ENCODE results near the gene TMEM18. TPM values are rescaled to one million over a fixed set of nuclear protein-coding genes. Genes with fewer than 3 reads are reported as not detected.

TMEM18 gene
- total RNA-seq, 1 donor from 2014 or later = 15.5 TPM

DNA sequence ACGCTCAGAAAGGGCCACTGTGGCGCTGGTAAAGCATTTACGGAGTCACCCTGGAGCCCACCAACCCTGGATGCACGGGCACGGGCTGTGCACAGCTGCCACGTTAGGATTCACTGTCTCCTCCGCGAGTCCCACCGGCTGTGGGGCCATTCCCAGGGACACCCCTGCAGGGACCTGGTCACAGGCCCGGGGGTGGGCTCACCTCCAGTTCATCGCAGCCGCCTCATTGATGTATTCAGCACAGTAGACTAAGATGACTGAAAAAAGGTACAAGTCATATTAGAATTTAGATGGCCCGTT lies 4.7 kb downstream of the TMEM18 start:
- no peak for DNase-seq (ENCODE audit: low spot score)

DNA sequence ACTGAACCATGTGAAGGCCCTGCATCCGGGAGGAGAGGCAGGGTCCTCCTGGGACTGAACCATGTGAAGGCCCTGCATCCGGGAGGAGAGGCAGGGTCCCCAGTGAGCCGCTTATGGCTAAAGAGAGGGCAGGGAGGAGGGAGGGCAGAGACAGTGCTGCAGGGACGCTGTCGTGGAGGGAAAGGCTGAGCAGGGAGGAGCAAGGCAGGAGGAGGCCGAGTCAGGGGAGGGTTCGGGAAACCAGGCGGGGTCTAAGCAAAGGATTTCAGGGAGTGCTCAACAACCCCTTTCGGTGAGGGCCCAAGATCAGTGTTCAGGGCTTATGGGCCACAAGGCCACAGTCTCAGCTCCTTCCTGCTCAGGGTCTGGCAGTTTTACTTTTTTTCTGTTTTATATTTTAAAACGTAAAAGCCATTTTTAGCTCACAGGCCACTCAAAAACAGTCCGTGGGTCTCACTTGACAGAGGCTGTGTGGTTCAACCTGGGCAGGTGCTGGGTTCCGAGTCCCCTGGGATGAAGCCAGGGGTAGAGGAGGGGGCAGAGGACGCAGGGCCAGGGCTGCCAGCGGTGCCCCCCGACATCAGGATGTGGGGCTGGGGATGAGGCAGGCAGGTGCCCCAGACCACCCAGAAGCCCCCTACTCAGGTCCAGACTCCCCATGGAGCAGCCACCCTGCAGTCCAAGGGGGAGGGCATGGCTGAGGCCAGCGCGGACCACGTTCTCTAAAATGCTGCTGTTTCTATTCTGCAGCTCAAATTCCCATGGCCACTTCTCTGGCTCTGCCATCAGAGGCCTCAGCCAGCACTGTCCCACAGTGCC lies 5.2 kb downstream of the TMEM18 start:
- no peak for DNase-seq (ENCODE audit: low spot score)

DNA sequence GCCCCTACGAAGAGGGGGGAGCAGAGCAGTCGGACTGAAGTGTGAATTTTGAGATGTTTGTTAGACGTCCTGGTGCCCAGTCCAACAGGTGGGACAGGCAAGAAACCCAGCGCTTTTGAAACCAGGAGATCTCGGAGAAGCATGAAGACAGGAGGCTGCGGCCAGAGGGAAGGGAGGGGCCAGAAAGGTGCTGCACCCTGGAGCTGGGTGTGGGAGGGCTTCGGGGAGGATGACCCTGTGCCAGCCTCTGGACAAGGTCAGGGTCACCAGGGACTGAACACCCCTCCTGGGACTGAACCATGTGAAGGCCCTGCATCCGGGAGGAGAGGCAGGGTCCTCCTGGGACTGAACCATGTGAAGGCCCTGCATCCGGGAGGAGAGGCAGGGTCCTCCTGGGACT lies 6.1 kb downstream of the TMEM18 start:
- DNase-seq (ENCODE audit: low spot score) = no peak

DNA sequence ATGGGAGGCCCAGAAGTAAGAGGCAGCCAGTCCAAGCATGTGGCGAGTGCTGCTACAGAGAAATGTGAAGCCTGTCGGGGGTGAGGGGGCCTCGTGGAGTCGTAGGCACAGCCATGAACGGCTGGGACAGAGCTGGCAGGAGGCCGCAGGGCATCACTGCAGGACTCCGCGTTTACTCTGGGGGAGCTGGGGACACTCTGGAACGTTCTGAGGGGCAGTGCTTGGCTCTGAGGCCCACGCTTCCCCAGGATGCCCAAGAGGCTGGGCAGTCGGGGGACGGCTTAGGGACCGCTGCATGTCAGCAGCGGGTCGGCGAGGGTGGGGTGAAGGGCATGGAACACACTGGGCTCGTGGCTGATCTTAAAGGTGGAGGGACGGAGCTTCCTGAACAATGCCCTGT lies 6.6 kb downstream of the TMEM18 start:
- DNase-seq (ENCODE audit: low spot score) = no peak

DNA sequence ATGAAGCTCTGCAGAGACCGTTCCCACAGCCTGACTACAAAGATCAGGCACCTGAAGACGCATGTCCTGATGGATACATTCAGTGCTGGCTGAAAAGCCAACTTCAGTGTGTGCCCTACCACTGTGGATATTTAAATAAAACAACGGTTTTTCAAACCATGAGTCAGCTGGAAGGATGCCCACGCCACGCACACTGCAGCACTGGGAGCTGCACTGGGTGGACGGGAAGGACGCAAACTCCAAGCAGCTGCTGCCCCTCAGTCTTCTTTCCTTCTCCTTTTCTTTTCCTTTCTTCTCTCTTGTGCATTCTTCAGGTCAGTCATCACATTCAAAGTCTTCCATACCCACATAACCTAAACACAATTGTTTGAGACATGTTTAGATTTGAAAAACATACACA lies 7.9 kb downstream of the TMEM18 start:
- DNase-seq (ENCODE audit: low spot score) = no peak

DNA sequence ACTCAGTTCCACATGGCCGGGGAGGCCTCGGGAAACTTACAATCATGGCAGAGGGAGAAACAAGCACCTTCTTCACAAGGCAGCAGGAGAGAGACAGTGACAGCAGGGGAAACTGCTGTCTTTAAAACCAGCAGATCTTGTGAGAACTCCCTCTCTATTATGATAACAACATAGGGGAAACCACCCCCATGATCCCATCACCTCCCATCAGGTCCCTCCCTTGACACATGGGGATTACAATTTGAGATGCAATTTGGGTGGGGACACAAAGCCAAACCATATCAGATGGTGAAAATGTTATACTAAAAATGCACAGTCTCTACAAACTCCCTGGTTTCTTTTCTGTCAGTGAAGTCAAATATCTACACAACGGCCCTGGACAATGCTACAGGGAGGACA lies 9.2 kb downstream of the TMEM18 start:
- no peak for DNase-seq (ENCODE audit: low spot score)

DNA sequence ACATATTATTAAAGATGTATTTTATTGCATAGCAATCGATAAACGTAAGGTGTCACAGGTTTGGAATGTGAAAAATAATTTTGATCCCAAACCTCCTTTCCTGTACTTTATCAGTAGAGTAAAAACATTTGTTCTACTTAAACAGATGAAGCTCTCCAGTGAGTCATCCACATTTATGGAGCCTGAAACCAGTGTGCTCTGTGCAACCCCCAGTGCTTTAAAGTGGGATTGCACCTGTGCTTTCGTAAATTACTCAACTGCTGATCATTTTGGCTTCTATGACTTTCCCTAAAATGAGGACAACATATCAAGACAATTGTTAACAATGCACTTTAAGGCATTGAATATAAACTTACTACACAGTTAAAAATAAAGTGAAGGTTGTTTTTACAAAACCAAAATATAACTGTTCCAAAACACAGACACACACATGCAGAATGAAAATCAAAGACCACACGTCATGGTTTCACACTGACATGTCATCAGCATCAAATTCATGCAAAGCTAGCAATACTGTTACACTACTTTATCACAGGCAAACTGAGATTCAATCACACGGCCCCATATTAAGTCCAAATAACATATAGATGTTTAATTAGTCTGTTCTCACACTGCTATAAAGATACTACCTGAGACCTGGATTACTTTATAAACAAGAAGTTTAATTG lies 9.7 kb downstream of the TMEM18 start:
- DNase-seq (ENCODE audit: low spot score) = no peak

DNA sequence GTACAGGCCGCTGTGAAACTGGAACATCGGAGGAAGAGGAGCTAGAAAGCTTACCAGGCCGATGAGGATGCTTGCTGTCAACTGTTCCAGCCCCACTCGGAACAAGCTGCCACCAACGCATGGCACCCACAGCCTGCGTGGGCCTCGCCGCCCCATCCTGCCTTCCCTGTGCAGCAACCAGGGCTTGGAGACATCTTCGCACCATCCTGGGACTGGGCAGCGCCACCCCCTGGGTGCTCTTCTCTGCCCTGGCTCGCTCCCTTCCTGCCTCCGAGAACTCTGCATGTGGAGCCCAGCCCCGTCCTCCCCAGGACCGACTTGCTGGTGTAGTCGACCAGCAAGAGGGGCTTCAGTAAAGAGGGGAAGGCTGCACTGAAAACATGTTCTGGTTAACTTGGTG lies 10.8 kb downstream of the TMEM18 start:
- DNase-seq (ENCODE audit: low spot score) = no peak

DNA sequence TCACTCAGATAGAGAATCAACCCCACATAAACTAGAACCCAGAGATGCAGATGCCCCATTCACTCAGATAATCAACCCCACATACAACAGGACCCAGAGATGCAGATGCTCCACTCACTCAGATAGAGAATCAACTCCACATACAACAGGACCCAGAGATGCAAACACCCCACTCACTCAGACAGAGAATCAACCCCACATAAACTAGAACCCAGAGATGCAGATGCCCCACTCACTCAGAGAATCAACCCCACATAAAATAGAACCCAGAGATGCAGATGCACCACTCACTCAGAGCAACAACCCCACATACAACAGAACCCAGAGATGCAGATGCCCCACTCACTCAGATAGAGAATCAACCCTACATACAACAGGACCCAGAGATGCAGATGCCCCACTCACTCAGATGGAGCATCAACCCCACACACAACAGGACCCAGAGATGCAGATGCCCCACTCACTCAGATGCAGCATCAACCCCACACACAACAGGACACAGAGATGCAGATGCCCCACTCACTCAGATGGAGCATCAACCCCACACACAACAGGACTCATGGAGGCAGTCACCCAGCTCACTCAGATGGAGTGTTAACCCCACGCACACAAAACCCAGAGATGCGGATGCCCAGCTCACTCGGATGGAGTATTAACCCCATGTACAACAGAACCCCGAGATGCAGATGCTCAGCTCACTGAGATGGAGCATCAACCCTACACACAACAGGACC lies 11.7 kb downstream of the TMEM18 start:
- DNase-seq (ENCODE audit: low spot score) = no peak

DNA sequence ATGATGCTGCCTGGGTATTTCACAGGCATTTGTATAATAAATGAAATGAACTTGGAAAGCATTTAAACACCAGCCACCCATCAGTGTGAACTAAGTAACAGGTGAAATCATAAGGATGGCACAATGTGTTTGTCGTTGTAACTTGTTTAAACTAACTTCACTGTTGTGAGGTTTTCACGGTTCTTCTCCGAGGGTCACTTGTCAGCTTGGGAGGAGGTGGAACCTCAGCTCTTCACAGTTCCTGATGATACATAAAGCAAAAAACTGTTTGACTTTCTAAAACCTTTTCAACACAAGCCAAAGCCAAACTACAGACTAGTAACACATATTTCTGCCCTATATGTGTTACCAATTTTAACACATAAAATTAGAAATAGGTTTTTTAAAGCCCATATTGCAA lies 13.1 kb downstream of the TMEM18 start:
- DNase-seq (ENCODE audit: low spot score) = no peak

DNA sequence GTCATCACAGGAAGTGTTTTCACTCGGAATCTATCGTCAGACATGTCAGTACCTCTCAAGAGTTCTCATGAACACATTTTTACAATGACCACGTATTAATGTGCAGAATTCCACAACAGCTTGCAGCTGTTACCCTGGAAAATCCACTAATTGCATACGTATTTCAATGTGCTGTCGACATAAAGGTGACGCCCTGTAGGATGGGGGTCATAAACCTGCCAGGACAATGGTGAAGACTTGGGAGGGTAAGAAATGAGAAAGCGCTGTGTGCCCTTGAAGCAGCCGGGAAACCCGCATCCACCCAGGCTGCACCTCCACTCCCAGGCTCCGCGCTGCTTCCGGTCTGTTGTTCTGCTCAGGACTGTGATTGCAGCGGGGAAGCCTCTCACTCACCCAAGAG lies 14.0 kb downstream of the TMEM18 start:
- no peak for DNase-seq (ENCODE audit: low spot score)

DNA sequence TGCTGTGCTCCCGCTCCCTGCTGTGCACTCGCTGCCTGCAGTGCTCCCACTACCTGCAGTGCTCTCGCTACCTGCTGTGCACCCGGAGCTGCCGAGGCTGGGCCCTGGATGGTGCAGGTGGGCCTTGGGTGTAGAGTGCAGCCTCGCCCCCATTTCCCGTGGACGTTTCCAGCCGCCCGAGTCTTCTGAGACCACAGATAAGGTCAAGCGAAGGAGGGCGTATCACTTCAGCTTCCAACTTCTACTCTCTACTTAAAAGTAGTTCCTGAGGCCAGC lies 15.9 kb downstream of the TMEM18 start:
- DNase-seq (ENCODE audit: low spot score) = no peak

DNA sequence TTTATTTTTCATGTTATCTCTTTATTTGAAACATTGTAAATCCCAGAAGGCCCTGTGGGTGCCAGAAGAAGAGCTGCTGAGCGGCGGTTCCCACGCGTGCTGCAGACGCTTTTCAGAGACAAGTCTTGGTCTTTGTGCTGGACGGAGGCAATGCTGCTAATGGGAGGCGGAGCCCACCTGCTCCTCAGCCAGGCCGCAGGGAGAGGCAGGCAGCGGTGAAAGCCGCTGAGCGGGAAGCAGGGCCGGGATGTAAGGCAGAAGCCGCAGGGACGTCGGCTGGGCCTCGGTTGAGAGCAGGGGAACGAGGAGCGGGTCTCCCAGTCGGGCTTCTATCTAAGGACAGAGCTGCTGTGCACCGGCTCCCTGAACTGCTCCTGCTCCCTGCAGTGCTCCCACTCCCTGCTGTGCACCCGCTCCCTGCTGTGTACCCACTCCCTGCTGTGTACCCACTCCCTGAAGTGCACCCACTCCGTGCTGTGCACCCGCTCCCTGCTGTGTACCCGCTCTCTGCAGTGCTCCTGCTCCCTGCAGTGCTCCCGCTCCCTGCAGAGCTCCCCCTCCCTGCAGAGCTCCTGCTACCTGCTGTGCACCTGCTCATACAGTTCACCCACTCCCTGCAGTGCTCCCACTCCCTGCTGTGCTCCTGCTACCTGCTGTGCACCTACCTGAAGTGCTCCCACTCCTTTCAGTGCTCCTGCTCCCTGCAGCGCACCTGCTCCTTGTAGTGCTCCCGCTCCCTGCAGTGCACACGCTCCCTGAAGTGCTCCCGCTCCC lies 16.4 kb downstream of the TMEM18 start:
- DNase-seq (ENCODE audit: low spot score) = no peak

DNA sequence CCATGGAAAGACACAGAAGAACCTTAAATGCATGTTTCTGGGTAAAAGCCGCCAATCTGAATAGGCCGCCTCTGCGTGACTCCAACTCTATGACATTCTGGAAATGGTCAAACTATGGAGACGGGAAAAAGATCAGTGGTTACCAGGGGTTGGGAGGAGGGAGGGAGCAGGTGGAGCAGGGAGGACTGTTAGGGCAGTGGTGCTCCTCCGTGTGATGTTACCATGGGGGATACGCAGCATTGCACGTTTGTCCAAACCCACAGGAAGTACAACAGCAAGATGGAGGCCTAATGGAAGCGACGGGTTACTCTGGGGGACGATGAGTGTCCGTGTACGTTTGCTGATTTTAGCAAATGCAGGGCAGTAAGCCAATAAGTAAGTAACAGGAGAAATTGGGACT lies 17.2 kb downstream of the TMEM18 start:
- DNase-seq (ENCODE audit: low spot score) = no peak

DNA sequence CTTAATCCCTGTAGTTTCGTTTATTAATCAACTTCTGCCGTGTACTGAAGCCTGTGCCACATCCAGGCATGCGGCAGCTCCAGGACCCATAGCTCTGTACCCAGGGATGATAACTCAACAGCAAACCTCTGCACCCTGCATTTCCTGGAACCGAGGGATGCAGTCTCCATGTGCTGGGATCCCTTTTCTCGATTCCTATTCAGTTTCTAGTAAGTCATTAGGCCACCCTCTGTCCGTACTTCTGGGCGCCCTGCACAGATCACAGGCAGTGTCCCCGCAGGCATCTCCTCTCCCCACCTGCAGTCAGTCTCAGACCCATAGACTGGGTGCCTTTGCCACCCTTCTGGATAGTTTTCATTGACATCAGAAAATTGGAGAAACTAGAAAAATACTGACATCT lies 18.8 kb downstream of the TMEM18 start:
- no peak for DNase-seq (ENCODE audit: low spot score)

DNA sequence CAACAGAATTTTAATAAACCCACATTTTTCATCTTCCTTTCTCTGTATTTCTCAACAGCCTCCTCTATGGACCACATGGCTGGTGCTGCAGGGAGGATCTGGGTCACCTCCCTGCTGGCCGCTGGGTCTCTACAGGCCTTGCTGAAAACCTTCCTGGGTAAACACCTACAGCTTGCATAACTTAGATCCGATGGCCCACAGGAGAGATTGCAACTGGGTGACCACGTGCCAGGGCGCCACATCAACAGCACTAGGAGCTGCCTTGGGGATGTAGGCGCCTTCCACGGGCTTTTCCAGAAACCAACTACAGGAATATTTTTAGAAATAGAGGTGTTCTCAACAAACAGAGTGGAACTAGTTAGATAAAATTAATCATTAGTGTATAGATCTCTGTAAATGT lies 19.4 kb downstream of the TMEM18 start:
- DNase-seq (ENCODE audit: low spot score) = no peak

DNA sequence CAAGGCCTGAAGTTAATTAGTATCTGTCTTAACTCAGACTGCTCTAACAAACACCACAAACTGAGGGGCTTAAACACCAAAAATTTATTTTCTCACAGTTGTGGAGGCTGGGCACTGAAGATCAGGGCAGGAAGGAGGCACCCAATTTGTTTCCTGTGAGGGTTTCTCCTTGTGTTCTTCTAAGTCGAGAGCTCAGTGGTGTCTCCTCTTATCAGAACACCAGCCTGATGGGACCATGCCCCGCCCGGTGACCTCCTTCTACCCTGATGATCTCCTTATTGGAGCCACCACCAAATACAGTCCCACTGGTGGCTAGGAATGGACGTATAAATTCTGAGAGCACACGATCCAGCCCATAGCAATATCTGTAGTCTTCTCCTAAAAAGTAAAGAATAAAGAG lies 20.5 kb downstream of the TMEM18 start:
- DNase-seq (ENCODE audit: low spot score) = no peak

DNA sequence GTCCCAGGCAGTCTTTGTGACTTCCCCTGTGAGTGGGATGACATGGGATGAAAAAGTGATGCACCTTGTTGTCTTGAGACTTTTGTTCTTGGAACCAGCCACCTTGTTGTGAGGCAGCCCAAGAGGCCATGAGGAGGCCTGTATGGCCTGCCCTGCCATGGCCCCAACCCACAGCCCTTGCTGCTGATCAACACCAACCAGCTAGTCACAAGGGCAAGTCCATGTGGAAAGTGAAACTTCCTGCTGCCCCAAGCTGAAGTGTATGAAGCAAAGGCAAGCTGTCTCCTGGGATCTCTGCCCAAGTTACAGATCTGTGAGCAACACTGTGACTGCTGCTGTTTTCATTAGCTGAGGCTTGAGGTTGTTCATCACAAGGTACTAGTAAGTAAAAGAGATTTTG lies 21.6 kb downstream of the TMEM18 start:
- DNase-seq (ENCODE audit: low spot score) = no peak

DNA sequence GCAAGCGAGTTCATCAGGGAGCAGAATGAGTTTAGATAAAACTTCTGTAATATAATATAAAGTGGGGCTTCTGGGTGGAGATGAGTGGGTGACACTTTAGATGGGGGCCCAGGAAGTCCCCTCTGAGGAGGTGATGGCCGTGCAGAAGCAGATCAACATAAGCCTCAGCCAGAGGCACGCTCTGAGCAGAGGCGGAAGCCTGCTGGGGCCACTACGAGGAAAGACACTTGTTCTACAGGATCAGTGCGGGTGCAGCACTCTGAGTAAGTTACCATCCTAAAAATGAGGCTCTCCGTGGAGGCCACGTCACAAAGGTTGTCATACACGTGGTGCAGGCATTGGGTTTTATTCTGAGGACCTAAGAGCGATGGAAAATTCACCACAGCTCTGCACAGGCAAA lies 22.3 kb downstream of the TMEM18 start:
- DNase-seq (ENCODE audit: low spot score) = no peak

DNA sequence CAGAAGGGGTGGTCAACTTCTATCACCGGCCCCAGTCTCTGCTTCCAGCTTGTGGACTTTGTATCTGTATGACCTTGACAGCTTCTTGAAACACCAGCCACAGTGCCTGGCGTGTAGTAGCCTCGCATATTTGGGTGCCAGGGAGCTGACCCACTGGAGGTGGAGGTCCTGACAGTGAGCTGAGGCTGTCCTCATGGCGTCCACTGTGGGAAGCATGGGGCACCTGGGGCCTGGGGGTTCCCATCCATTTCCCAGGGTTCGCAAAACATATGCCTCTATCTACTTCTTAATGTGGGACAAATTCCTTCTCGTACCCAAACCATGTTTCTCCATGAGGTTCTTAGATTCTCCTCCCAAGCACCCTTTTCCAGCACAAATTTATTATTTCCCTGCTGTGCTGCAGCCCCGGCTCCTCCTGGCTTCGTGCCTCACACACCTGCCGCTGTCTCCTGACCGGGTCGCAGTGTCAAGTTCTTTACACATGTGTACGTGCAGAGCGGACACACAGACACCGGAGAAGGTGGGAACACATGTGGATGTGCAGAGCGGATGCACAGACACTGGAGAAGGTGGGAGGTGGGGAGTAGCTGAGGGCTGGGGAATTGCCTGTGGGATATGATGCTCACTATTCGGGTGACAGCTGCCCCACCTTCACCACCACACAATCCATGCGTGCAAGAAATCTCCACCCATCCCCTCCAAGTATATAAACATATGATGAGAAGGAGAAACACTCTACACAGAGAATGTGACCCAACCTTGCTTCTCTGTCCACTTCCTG lies 23.4 kb downstream of the TMEM18 start:
- no peak for DNase-seq (ENCODE audit: low spot score)

DNA sequence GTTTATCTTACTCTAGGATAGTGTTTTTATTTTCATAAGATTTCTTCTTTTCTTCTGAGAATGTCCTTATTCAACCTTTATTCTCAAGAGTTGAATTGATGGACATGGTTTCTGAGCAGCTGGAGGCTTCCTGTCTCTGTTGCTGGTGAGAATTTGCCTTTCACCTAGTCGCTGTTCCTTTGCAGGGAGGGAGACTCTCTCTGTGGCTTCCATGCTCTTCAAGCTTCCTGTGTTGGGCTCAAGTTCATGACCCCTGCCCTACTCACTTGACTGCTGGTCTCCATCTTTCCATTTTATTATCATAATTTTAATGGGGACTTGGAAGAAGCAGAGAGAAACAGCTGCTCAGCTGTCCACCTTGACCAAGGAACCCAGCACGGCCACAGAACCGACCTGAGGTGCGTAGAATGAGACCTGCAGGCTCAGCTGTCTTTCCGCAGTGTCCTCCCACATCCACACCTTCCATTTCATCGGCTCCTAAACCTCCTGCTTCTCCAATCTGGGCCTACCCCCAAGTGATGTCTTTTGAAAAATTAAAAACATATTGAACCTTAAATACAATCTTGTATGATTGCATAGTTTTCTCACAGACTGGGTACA lies 24.2 kb downstream of the TMEM18 start:
- no peak for DNase-seq (ENCODE audit: low spot score)

All from ureter (tissue), 1 donor.